Activated CD8-positive, alpha-beta T cell treated with anti-CD3 and anti-CD28 coated beads for 36 hours (primary cell): ENCODE results near the gene CELA1. TPM values are rescaled to one million over a fixed set of nuclear protein-coding genes. Genes with fewer than 3 reads are reported as not detected.
"Not testable (repeated sequence)": the region's sequence is repeated elsewhere in the genome, so short reads cannot be mapped to it uniquely, and the experiment has no call there.

Experiments used
- ATAC-seq: fragments of 200-7000 bp; cut with Tn5 transposase; one replicate; pipeline ENCODE4 v1.10.0; 2021; ENCODE audit warnings: mild to moderate bottlenecking, moderate library complexity
- CTCF ChIA-PET: fragments of 350-600 bp; sonication (Branson Sonifier 250); formaldehyde crosslinking; loops from one replicate; lab custom pipeline; 2021; ENCODE audit warnings: antibody characterized with exemption; lab: Charles Lee
- POLR2A ChIA-PET: fragments of 350-600 bp; sonication (Branson Sonifier 250); formaldehyde crosslinking; loops from one replicate; lab custom pipeline; 2021; ENCODE audit warnings: antibody characterized with exemption; lab: Charles Lee
- DNase-seq: peaks from one replicate; pipeline ENCODE4 v3.0.0-alpha.2; 2020
- H3K27ac Mint-ChIP-seq: one replicate; pipeline ENCODE4 v1.8.0; 2021; ENCODE audit warnings: mild to moderate bottlenecking, mixed read lengths
- H3K27me3 Mint-ChIP-seq: one replicate; pipeline ENCODE4 v1.8.0; 2021; ENCODE audit warnings: mixed read lengths
- H3K36me3 Mint-ChIP-seq: one replicate; pipeline ENCODE4 v1.8.0; 2021; ENCODE audit warnings: low read depth, mixed read lengths
- H3K4me1 Mint-ChIP-seq: one replicate; pipeline ENCODE4 v1.8.0; 2021; ENCODE audit warnings: low read depth, mixed read lengths
- H3K4me3 Mint-ChIP-seq: one replicate; pipeline ENCODE4 v1.8.0; 2021; ENCODE audit warnings: mild to moderate bottlenecking, moderate library complexity, mixed read lengths
- H3K9me3 Mint-ChIP-seq: one replicate; pipeline ENCODE4 v1.8.0; 2021; ENCODE audit warnings: mixed read lengths
- CTCF ChIP-seq: fragments of 200-600 bp; IDR thresholded peaks from one replicate; pipeline ENCODE4 v1.8.0; 2022; ENCODE audit warnings: antibody characterized with exemption, mild to moderate bottlenecking
- intact Hi-C: fragments of 100-400 bp; cut with micrococcal nuclease; formaldehyde crosslinking; loops from one replicate; pipeline ENCODE4 v1.10.0; 2022
- total RNA-seq, 2 experiments: library from RNA; stranded (reverse); gene quantifications; one replicate each; pipeline ENCODE4 v1.2.3, GENCODE V29; 2021

Gene CELA1
- total RNA-seq, 2 experiments from 2014 or later, result 0.29 TPM; not detected in 1

GRCh38 chr12:51339750-51340149 is 6.7 kb downstream of the CELA1 start:
- Mint-ChIP-seq H3K9me3 (no peaks in the 10 kb centered on the region), H3K4me1 (peaks cover 19% of the 10 kb centered on the region), H3K4me3 (no peak overlapping the region), H3K27ac (no peak overlapping the region), H3K36me3 (no peaks in the 10 kb centered on the region), H3K27me3 (no peaks in the 10 kb centered on the region)
- DNase-seq (no peak), ATAC-seq (no peak)
- TF ChIP-seq CTCF, result no peak
- CTCF ChIA-PET, result interaction anchor here (2.2 to 8.8 kb wide), 5 partner anchors 11 to 87 kb away, joined by 13 to 117 read pairs (median 19); partner anchors contain the start of gene SMAGP
- POLR2A ChIA-PET, result no interaction called here
- intact Hi-C loops, result loop anchor here (5.0 kb wide), 1 partner anchor 72 kb away; no protein-coding TSS in a partner anchor

- H3K27me3 Mint-ChIP-seq, POLR2A ChIA-PET, H3K9me3 Mint-ChIP-seq, ATAC-seq, H3K27ac Mint-ChIP-seq, DNase-seq, H3K4me3 Mint-ChIP-seq, H3K36me3 Mint-ChIP-seq, intact Hi-C loops: not testable (repeated sequence)
- CTCF ChIA-PET, result interaction anchor here (3.3 to 8.8 kb wide), 2 partner anchors 13 to 67 kb away, joined by 13 to 117 read pairs; partner anchors contain the start of gene SMAGP
- H3K4me1 Mint-ChIP-seq, result peaks cover 13% of the 10 kb centered on the region
Observed at GRCh38 chr12:51337336-51337735, 9.1 kb downstream of the CELA1 start.

GRCh38 chr12:51335931-51336330 is 10.5 kb downstream of the CELA1 start:
- no peaks in the 10 kb centered on the region for H3K9me3 Mint-ChIP-seq

GRCh38 chr12:51334764-51335163 is 11.7 kb downstream of the CELA1 start:
- peaks cover 12% of the 10 kb centered on the region for H3K4me1 Mint-ChIP-seq
- no peak overlapping the region for H3K27ac Mint-ChIP-seq
- H3K36me3 Mint-ChIP-seq, result no peaks in the 10 kb centered on the region
- no peaks in the 10 kb centered on the region for H3K27me3 Mint-ChIP-seq
- no peak for TF ChIP-seq CTCF
- no peak overlapping the region for H3K4me3 Mint-ChIP-seq
- ChIA-PET POLR2A (interaction anchor here (0.6 to 1.3 kb wide), 3 partner anchors 73 to 307 kb away, joined by 3 to 4 read pairs (median 3); no protein-coding TSS in a partner anchor), CTCF (interaction anchor here (1.5 to 1.6 kb wide), 3 partner anchors 10 to 20 kb away, joined by 3 to 4 read pairs (median 4); no protein-coding TSS in a partner anchor)
- no peak for ATAC-seq
- H3K9me3 Mint-ChIP-seq, result no peaks in the 10 kb centered on the region
- intact Hi-C loops, result no loop called here
- no peak for DNase-seq

More at GRCh38 chr12:51335931-51336330, 10.5 kb downstream of the CELA1 start:
- DNase-seq (no peak), ATAC-seq (no peak)
- POLR2A ChIA-PET, result interaction anchor here (0.6 to 1.8 kb wide), 5 partner anchors 9 to 808 kb away, joined by 3 to 8 read pairs (median 3); partner anchors contain the start of gene BIN2
- peaks cover 6% of the 10 kb centered on the region for H3K4me1 Mint-ChIP-seq
- no peaks in the 10 kb centered on the region for H3K36me3 Mint-ChIP-seq
- no peaks in the 10 kb centered on the region for H3K27me3 Mint-ChIP-seq
- no peak for TF ChIP-seq CTCF
- intact Hi-C loops, result no loop called here
- no peak overlapping the region for H3K27ac Mint-ChIP-seq
- H3K4me3 Mint-ChIP-seq, result no peak overlapping the region
- CTCF ChIA-PET, result interaction anchor here (0.7 to 1.6 kb wide), 6 partner anchors 11 to 83 kb away, joined by 3 to 4 read pairs (median 3); no protein-coding TSS in a partner anchor

- no peak for TF ChIP-seq CTCF
- Mint-ChIP-seq H3K4me1 (peaks cover 21% of the 10 kb centered on the region), H3K4me3 (no peak overlapping the region), H3K9me3 (no peaks in the 10 kb centered on the region), H3K36me3 (no peaks in the 10 kb centered on the region), H3K27me3 (no peaks in the 10 kb centered on the region), H3K27ac (no peak overlapping the region)
- CTCF ChIA-PET, result interaction anchor here (4.2 kb wide), 1 partner anchor 8 kb away, joined by 38 read pairs; no protein-coding TSS in a partner anchor
- intact Hi-C loops, result no loop called here
- POLR2A ChIA-PET, result no interaction called here
- DNase-seq (no peak), ATAC-seq (no peak)
Observed at GRCh38 chr12:51333536-51333935, 12.9 kb downstream of the CELA1 start.
